GM21723 (cell line): Measurements from ENCODE around the gene TOM1L2.
"Not testable (repeated sequence)": the region's sequence is repeated elsewhere in the genome, so short reads cannot be mapped to it uniquely, and the experiment has no call there.

ENCODE experiments used
- ATAC-seq: cut with Tn5 transposase; IDR thresholded peaks from one replicate; pipeline ENCODE4 v1.9.1; 2021; ENCODE audit warnings: mild to moderate bottlenecking, moderate library complexity; ENCODE audit not compliant: unreplicated experiment

The TOM1L2 gene

DNA sequence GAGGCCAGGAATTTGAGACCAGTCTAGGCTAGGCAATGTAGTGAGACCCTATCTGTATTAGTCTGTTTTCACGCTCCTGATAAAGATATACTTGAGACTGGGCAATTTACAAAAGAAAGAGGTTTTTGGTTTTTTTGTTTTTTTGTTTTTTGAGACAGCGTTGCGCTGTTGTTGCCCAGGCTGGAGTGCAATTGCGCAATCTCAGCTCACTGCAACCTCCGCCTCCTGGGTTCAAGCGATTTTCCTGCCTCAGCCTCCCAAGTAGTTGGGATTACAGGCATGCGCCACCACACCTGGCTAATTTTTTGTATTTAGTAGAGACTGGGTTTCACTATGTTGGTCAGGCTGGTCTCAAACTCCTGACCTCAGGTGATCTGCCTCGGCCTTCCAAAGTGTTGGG lies 23.7 kb upstream of the TOM1L2 start:
- not testable (repeated sequence) for ATAC-seq

DNA sequence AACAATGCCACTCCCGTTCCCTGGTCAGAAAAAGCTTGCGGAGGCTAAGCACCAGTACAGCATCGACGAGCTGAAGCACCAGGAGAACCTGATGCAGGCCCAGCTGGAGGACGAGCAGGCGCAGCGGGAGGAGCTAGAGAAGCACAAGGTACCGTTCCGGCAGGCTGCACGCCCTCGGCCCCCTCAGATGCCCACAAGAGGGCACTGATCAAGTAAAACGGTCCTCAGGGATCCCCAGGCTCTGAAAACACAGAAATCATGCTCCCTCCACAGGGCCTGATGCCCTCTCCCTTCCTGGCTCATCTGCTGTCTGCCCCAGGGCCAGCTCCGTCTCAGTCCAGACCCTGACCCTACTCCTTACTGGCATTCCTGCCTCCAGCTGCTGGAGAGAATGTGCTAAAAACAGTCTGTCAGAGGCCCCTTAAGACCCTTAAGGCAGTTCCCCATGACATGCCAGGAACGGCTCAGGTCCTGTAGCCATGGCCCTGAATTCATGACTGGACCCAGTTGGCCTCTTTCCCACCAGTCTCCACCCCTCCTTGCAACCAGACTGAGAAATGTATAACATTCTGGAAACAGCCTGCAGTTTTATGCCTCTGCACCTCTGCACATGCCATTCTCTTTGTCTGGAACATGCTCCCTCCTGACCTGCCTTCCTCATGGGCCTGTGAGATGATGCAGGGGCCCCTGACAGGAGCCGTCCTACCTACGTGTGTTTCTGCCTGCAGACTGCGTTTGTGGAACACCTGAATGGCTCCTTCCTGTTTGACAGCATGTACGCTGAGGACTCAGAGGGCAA lies 22.3 kb upstream of the TOM1L2 start:
- ATAC-seq = no peak

DNA sequence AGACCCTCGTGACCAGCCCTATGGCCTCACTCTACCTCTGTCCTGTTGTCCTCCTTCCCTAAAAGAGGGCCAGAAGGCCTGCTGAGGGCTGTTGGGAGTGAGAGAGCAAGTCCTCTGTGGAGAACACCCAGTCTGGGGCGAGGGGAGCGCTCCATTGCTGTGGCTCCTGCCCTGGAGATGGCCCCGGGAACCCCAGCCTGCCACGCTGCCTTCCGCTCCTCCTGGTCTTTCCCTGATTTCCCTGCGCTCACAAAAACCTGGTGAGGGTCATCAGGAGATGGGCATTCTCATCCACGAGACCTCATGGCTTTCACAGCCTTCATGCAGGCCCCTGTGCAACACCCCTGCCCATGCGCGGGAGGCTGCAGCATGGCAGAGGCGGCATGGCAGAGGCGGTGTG lies 21.7 kb upstream of the TOM1L2 start:
- no peak for ATAC-seq

DNA sequence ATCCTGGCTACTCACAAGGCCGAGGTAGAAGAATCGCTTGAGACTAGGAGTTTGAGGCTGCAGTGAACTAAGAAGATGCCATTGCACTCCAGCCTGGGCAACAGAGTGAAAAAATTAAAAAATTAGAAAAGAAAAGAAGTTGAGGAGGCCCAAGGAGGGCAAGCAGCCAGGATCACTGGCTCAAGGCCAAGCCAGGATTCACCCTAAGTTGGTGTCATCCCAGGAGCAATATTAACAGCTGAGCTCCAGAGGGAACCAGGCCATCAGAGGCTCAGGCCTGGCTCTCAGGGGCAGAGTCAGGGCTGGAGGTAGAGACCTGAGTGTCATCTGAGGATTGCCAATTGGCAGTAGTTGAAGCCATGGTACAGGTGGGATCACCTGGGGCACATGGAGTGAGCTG lies 21.2 kb upstream of the TOM1L2 start:
- no peak for ATAC-seq

DNA sequence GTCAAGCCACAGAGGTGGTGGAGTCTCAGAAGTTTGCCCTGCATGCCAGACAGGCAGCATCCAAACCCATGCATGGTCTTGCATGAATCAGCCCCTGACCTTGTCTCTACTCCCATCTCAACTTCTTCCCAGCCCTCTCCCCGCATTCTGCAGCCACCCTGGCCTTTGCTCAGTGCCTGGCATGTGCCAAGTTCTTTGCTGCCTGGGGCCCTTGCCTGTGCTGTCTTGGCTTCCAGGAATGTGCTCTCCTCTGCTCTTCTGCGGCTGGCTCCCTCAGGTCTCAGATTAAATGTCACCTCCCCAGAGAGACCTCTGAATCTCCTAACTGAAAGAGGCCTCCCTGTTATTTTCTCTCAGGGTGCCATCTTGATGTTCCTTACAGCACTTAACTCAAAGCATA lies 18.1 kb upstream of the TOM1L2 start:
- no peak for ATAC-seq

DNA sequence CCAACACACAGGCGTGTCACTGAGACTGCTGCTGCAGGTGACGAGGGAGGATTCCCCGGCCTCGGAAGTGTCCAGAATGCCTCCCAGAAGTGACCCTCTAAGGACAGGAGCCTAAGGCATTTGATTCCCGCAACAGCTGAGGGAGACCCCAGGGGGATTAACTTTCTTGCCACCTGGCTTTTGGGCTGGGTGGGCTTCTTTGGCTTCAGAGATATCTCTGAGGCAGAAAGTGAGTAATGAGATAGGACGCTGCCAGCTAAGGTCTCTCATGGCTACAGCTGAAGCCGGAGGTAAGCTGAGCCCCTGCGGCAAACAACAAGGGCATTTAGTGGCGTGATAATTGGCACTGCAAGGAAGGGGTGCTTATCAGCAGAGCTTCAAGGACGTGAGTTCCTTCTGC lies 17.4 kb upstream of the TOM1L2 start:
- no peak for ATAC-seq

DNA sequence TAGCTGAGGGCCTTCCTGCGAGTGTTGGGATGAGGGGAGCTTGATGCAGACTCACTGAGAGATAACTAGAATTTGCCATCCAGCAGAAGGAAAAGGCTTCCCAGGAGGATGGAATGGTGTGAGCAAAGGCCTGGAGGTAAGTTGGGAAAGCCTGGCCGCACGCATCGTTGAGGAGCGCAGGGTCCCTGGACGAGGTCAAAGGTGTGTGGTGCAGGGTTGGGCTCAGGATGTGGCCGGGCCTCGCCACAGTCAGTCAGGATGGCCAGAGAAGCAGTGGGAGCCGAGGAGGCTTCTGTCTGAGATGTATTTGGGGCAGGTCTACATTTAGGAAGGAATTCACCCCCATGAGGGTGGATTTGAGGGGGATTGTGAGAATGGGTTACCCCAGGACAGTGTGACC lies 16.9 kb upstream of the TOM1L2 start:
- ATAC-seq = no peak

DNA sequence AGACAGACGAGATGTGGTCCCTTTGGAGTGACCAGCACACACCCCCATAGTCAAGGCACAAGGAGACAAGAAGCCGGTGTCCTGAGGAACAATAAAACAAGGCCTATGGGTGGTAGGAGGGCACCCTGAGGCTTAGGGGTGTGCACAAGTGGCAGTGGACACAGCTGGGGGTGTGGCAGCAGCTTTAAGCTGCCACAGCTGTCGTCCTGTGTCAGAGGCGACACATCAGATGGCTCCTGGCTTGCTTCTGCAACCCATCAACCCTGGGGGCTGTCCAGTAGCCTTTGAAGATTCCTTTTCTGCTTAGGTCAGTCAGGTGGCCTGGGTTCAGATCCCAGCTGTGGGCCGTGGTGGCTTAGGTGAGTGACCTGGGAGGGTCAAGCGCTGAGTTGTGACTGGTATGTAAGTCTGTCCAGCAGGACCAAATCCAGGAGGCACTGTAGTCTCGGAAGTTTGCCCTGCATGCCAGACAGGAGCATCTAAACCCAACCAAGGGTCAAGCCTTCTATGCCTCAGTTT lies 16.3 kb upstream of the TOM1L2 start:
- ATAC-seq = no peak

DNA sequence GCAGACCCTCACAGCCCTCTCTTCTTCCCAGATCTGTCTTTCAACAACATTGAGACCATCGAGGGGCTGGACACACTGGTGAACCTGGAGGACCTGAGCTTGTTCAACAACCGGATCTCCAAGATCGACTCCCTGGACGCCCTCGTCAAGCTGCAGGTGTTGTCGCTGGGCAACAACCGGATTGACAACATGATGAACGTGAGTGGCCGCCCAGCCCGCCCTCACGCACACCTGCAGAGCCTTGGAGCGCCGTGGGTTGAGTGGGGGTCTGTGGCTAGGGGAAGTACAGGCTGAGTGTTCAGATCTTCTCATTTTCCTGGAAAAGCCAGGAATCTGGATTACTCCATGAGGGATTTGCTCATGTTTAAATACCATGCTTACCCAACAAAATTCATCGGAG lies 15.7 kb upstream of the TOM1L2 start:
- no peak for ATAC-seq

DNA sequence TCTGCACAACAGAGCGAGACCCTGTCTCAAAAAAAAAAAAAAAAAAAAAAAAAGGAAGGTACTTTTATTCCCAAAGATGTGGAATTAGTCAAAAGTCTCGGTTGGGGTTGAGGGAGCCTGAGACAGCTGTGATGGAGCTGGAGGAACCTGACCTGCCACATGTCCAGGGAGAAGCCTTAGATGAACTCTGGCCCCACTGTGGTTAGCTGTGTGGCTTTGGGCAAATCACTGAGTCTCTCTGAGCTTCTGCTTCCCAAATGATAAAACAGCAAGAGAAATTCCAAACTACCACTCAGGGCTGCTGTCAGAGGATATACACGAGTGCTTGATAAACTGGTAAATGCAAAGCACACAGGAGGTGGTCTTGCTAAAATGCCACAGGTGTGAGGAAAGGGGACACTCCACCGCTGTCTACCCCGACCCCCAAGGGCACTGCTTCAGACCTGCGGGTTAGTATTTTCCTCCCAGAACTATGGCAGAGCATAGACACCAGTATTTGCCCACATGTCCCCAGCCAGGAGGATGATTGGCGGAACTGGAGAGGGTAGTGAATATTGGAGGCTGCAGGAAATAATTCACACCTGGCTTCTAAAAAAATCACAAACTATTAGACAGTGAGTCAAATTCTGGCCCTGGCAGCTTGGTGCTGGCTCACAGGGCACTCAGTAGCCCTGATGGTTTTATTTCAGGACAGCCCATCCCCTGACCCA lies 15.1 kb upstream of the TOM1L2 start:
- ATAC-seq = no peak

DNA sequence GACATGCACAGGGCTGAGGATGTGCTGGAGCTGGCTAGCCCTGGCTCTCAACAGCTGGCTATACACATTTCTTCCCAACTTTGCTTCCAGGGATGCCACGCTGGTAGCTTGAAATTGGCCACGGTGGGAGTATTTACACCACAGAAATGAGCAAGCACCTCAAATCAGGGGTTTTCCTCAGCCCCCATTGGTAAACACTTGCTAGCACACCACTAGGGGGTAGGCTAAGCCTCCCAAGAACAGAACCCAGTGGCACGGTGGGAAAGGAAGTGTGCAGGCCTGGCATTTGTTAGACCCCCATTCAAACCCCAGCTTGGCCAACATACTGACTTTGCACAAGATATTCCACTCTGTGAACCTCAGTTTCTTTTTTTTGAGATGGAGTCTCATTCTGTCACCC lies 13.4 kb upstream of the TOM1L2 start:
- no peak for ATAC-seq

DNA sequence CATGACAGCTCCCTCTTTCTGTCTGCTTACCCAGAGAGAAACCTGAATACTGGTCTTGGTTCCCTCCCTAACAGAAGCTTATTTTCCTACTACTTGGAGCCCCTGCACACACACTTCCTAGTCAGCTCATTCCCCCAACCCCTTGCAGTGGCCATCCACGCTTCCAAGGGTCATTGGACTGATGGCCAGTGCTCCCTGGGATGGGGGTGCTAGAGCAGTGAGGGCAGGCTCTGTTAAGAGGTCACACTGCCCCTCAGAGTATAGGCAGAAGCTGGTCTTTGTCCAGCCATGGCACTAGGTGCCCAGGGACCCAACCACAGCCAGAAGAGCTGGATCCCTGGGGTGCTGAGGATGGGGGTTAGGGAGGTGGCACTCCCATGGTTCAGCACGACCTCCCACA lies 13.0 kb upstream of the TOM1L2 start:
- no peak for ATAC-seq

DNA sequence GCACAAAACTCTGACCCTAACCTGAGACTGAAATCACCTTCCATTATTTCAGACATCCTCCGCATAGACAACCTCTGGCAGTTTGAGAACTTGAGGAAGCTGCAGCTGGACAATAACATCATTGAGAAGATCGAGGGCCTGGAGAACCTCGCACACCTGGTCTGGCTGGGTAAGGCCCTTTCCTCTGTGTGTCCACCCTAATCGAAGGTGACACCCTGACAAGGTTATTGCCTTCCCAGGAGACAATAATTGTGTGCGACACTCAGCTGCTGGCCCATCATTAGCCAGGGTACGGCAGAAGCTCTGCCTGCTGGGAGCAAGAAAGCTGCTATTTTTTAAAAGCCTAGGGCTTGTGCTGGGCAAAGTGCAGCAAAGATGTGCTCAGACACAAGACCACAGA lies 11.6 kb upstream of the TOM1L2 start:
- ATAC-seq = no peak

DNA sequence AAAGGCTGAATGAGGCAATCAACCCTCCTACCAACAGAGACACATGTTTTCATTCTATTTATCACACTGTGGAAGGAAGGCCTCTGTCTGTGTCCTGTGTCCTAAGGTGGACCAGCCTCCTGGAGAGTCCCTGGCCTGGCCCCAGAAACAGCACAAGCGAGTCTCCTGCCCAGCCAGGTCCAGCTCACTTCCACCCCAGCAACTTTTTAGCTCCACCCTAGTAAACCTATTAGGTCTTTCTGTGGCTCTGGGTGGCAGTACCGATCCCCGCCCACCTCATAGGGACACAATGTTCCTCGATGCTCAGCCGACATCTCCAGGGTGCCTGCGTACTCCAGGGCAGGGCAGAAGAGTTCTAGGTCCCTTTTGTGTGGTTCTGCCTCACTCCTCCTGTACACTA lies 11.2 kb upstream of the TOM1L2 start:
- ATAC-seq = no peak

DNA sequence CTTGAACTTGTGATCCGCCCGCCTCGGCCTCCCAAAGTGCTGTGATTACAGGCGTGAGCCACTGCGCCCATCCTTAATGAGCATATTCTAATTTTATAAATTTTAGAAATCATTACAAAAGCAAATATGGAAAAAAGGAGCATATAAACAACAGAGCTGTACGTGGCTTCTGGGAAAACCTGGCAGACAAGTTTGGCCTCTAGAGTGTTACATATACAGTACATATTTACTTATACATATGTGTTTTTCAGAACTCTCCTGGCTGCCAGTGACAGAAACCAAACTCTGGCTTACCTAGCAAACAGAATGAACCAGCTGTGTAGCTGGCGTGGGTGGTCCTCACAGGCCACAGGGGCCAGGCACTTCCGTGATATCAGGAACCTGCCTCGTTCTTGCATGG lies 10.6 kb upstream of the TOM1L2 start:
- ATAC-seq = no peak

DNA sequence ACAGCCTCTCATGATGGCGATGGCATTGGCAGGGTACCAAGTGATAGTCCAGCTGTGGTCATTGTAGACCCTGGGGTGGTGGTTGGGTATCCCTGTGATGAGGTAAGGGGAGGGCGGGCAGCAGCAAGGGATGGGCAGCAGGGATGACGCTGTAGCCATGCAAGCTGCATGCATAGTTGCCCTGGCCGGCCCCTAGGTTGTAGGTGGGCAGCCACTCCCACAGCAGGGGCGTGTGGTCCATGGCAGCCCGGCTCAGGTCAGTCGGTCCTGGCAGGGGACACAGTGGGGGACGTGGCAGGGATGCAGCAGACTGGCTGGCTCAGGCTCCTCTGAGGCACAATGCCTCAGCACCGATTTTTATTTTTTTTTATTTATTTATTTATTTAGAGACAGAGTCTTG lies 9.1 kb upstream of the TOM1L2 start:
- no peak for ATAC-seq

DNA sequence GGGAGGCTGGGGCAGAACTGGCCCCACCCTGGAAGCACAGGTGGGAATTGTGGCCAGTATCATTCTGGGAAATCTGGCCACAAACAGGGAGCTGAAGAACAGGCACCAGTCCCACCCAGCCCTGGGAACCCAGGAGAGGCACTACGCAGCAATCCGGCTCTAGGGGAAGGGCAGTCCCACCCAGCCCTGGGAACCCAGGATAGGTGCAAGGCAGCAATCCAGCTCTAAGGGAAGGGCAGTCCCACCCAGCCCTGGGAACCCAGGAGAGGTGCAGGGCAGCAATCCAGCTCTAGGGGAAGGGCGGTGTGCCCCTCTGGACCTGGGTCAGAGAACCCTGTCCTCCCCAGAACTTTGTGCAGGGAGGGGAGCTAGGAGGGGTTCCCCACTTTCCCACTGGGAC lies 7.6 kb upstream of the TOM1L2 start:
- no peak for ATAC-seq

DNA sequence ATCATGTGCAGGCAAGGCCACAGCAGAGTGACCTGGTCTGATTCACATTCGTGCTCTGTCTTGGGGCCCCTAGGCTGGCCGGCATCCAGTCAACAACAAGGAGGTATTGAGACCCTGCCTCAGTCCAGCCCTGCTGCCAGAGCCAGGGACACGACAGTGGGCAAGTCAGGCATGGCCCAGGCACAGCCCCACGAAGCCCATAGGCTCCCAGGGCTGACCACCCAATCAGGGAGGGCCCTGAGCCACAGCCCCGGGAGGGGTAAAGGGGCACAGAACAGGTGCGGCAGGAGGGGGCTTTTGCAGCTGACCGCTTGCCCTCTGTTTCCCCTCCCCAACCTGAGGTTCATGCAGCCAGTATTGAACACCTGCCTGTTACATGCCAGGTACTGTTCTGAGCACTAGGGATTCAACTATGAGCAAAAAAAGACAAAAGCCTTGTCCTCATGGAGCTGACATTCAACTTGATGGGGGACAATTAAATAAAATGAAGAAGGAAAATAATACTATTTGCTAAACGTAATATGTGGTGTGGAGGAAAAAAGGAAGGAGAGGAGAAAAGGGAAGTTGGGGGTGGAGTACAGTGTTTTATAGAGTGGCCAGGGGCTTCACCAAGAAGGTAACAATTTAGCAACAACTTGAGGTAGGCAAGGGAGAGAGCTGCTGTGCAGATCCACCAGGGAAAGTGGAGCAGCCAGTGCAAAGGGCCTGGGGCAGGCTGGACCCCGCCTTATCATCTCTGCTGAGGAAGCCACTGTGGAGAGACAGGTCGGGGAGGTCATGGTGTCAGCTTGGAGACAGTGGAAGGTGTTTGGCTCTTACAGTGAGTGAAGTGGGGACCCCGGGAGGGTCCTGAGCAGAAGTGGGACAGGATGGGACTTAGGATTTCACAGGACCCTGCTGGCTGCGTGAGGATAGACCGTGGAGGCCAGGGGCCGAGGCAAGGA lies 6.6 kb upstream of the TOM1L2 start:
- no peak for ATAC-seq

DNA sequence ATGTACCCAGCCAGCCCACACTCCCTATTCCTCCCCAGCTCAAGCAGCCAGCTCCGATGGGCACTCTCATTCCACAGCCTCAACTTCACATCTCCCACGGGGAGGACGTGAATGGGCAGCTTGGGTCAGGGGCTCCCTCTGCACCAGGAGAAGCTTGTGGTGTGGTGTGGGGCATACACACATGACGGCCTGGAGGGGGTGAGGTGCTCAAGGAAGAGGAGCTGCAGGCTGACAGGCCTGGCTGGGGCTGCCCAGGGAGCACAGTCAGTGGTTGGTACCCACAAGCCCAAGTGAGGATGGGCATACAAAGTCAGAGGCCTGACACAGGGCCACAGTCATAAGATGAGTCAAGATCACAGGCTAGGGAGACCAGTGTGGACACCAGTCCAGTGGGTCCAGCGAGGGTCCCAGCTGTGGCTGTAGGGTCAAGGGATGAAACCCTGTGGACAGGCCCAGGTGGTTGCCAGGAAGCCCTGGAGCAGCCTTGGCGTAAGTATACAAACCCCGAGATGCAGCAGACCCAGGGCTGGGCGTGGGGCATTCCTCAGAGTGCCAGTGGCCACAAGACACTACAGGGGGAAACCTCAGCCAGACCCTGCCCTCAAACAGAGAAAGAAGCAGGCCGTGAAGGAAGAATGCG lies 4.9 kb upstream of the TOM1L2 start:
- no peak for ATAC-seq

DNA sequence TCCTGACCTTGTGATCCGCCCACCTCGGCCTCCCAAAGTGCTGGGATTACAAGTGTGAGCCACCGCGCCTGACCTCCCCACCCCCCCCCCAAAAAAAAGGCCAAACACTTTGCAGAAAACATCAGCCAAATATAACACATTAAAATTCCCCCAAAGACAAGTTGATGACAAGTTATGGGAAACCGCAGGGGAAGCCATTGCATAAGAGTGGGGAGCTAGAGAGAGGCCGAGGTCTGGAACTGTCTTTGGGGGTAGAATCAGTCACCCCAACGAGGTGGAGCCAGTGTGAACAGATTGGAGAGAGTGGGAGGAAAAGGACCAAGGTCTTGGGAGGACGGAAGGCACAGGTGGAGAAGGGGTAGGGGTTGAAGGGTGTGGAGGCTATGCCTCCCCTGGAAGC lies 3.2 kb upstream of the TOM1L2 start:
- ATAC-seq = no peak

DNA sequence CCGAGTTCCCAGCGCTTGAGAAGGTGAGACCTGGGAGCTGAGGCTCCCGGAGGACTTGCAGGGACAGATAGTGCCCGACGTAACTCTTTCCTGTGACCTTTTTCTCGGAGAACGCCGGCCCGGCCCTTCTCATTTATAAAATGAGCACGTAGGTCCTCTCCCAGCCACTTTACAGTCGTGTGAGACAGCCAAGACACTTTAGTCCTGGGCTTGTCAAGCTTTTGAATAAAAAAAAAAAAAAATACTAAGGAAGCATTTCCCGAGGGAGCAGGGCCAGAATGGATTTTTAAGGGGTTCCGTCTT lies 703 bp upstream of the TOM1L2 start:
- ATAC-seq = no peak
